Gastrocnemius medialis (tissue), 4 donors: ENCODE data around the gene ZDHHC17. TPM values are rescaled to one million over a fixed set of nuclear protein-coding genes. Genes with fewer than 3 reads are reported as not detected.

ENCODE experiments used
- ATAC-seq, 2 donors: fragments of 150-250 bp; one replicate each; pipeline ENCODE4 v1.9.1; 2016
- DNase-seq, 2 donors: peaks; one replicate each; pipeline ENCODE4 v3.0.0-alpha.2; 2019
- H3K27ac ChIP-seq, 4 donors: fragments of 200-600 bp; sonication (generic); 1 replicate in 1 of 4; 2 replicates in 3 of 4; pipeline ENCODE4 v1.5.1; 2016 to 2018; ENCODE audit warnings: mild to moderate bottlenecking in 2 of 4, moderate library complexity in 1 of 4
- H3K27me3 ChIP-seq, 3 donors: fragments of 200-600 bp; sonication (generic) in 2 of 3; 1 replicate in 1 of 3; 2 replicates in 2 of 3; pipeline versions ENCODE4 v1.5.1 to v1.6.0; 2016 to 2019; ENCODE audit warnings: mild to moderate bottlenecking in 1 of 3, moderate library complexity in 1 of 3
- H3K36me3 ChIP-seq, 2 donors: fragments of 200-600 bp; sonication (generic) in 1 of 2; one replicate each; pipeline ENCODE4 v1.5.1; 2017 to 2018
- H3K4me1 ChIP-seq, 2 donors: fragments of 200-600 bp; sonication (generic) in 1 of 2; one replicate each; pipeline ENCODE4 v1.5.1; 2016 to 2017; ENCODE audit warnings: mild to moderate bottlenecking in 2 of 2
- H3K4me3 ChIP-seq, 4 donors: fragments of 200-600 bp; sonication (generic) in 3 of 4; 1 replicate in 1 of 4; 2 replicates in 3 of 4; pipeline ENCODE4 v1.5.1; 2016 to 2019; ENCODE audit warnings: mild to moderate bottlenecking in 2 of 4
- H3K9me3 ChIP-seq, 3 donors: fragments of 200-600 bp; sonication (generic) in 2 of 3; 1 replicate in 1 of 3; 2 replicates in 2 of 3; pipeline ENCODE4 v1.5.1; 2016 to 2019
- POLR2A ChIP-seq, 2 donors: fragments of 450-650 bp; IDR thresholded peaks; one replicate each; pipeline ENCODE4 v1.6.1; 2017; ENCODE audit warnings: antibody characterized with exemption in 2 of 2, mild to moderate bottlenecking in 2 of 2, moderate library complexity in 2 of 2
- in situ Hi-C, 4 donors: fragments of 200-750 bp; cut with MboI; loops; one replicate each; pipeline versions ENCODE4 v1.15.0 to v1.8.0; 2017; ENCODE audit warnings: low sequenced_read_pairs in 4 of 4
- intact Hi-C: fragments of 100-400 bp; cut with DNase I; formaldehyde crosslinking; loops from one replicate; pipeline ENCODE4 v1.15.1; 2023; ENCODE audit warnings: low total_unique reads
- total RNA-seq, 4 donors: library from RNA; depleted of rRNA; stranded (reverse); fragments of >200 nt; gene quantifications; one replicate each; pipeline versions ENCODE4 v1.1.0 to v1.2.3, GENCODE V29; 2016
- TF ChIP-seq, protein P1 (sequence below), 5 experiments: fragments of 450-650 bp in 3 of 5; fragments of 200-600 bp in 2 of 5; sonication (generic) in 2 of 5; IDR thresholded peaks in 4 of 5; conservative IDR thresholded peaks in 1 of 5; 1 replicate in 4 of 5; 2 replicates in 1 of 5; pipeline ENCODE4 v1.5.1; 2016 to 2019; ENCODE audit warnings: antibody characterized with exemption in 5 of 5, mild to moderate bottlenecking in 3 of 5, moderate library complexity in 3 of 5

ZDHHC17 gene
- total RNA-seq, 4 donors from 2014 or later = 15.5 to 35.6 (median 19.3) TPM

GRCh38 chr12:76789335-76790050 is 25.6 kb downstream of the ZDHHC17 start:
- Histone ChIP-seq H3K27me3 (no peaks in the 10 kb centered on the region), H3K9me3 (no peaks in the 10 kb centered on the region), H3K36me3 (no peaks in the 10 kb centered on the region), H3K4me1 (peaks cover 34 to 35% of the 10 kb centered on the region in 2 donors), H3K27ac (peak overlapping the region in 2 of 4 donors; percentile 1 to 59), H3K4me3 (no peak overlapping the region)
- in situ Hi-C loops = loop anchor here (5.0 to 25.0 kb wide), 5 partner anchors 167 to 702 kb away; partner anchors contain the start of gene NAP1L1 (in 1 of the 4)
- DNase-seq (no peak), ATAC-seq (no peak)
- intact Hi-C loops = loop anchor here (1.0 kb wide), 1 partner anchor 168 kb away; no protein-coding TSS in a partner anchor
- TF ChIP-seq POLR2A (IDR thresholded peaks at IDR 0.05) = no peak
- TF ChIP-seq, protein P1, sequence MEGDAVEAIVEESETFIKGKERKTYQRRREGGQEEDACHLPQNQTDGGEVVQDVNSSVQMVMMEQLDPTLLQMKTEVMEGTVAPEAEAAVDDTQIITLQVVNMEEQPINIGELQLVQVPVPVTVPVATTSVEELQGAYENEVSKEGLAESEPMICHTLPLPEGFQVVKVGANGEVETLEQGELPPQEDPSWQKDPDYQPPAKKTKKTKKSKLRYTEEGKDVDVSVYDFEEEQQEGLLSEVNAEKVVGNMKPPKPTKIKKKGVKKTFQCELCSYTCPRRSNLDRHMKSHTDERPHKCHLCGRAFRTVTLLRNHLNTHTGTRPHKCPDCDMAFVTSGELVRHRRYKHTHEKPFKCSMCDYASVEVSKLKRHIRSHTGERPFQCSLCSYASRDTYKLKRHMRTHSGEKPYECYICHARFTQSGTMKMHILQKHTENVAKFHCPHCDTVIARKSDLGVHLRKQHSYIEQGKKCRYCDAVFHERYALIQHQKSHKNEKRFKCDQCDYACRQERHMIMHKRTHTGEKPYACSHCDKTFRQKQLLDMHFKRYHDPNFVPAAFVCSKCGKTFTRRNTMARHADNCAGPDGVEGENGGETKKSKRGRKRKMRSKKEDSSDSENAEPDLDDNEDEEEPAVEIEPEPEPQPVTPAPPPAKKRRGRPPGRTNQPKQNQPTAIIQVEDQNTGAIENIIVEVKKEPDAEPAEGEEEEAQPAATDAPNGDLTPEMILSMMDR (IDR thresholded peaks at IDR 0.05 in 4 of 5, conservative IDR thresholded peaks at IDR 0.05 in 1 of 5) = no peak

DNA sequence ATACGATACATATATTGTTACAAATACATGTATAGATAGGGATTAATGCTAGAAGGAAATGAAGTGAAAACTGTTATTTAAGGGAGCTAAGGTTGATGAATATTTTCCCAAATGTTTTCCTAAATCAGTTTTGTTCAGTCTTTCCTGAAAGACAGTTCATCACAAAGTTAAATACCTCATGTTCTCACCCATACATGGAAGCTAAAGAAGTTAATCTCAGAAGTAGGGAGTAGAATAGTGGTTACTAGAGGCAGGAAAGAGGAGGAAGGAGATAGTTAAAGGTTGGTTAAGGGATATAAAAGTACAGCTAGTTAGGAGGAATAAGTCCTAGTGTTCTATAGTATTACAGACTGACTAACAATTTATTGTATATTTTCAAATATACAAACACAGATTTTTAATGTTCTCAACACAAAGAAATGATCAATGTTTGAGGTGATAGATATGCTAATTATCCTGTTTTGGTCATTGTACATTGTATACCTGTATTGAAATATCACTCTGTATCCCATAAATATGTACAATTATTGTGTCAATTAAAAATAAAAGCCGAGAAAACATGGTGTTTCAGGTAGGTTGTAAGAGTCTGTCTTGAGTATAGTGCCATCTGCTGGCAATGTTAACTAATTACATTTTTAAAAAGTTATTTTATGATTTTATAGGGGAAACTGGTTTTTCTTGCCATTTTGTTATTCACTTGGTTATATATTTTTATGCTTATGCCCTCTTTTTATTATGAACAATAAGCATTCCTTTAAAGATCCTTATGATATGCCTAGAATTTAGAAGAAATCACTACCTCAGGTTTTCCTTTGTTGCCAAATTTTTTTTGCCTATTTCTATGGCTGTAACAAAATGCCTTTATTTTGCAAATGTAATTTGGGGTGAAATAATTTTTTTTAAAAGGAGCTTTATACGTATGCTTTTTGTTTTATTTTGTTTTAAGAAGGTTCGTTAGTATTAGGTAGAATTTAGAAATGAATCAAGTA is 26.9 kb downstream of the ZDHHC17 start:
- no peaks in the 10 kb centered on the region for H3K36me3 ChIP-seq
- in situ Hi-C loops = loop anchor here (5.0 to 25.0 kb wide), 5 partner anchors 169 to 704 kb away; partner anchors contain the start of gene NAP1L1 (in 1 of the 4)
- peak overlapping the region in 3 of 4 donors; percentile 27 to 59 (median 27) for H3K27ac ChIP-seq
- H3K4me3 ChIP-seq = no peak overlapping the region
- TF ChIP-seq, protein P1 (IDR thresholded peaks at IDR 0.05 in 4 of 5, conservative IDR thresholded peaks at IDR 0.05 in 1 of 5) = peak; percentile 70 to 96 (median 75)
- no peak for TF ChIP-seq POLR2A (IDR thresholded peaks at IDR 0.05)
- ATAC-seq (peak in 1 of 2 donors; percentile 58), DNase-seq (no peak)
- no peaks in the 10 kb centered on the region for H3K9me3 ChIP-seq
- no peaks in the 10 kb centered on the region for H3K27me3 ChIP-seq
- H3K4me1 ChIP-seq = peaks cover 33 to 40% of the 10 kb centered on the region in 2 donors
- intact Hi-C loops = loop anchor here (1.0 kb wide), 1 partner anchor 170 kb away; no protein-coding TSS in a partner anchor

DNA sequence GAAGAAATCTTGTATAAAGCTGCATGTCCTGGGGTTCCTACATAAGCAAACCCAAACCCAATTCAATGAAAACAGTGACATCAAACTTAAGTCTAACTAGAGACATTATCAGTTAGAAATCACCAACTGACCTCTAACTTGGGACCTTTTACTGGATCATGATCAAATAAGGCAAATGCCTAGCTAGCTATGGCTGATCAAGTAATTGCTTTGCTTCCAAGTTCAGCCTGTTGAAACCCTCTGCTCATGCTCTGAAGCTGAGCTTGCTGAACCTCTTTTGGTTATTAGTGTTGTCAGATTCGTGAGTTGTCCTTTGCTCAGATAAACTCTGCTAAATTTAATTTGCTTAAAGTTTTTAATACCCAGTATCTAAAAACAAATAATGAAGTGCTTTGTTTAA is 28.9 kb downstream of the ZDHHC17 start:
- DNase-seq (no peak), ATAC-seq (no peak)
- peak overlapping the region in 2 of 4 donors; percentile 14 to 25 for H3K27ac ChIP-seq
- H3K9me3 ChIP-seq = no peaks in the 10 kb centered on the region
- no peak for TF ChIP-seq POLR2A (IDR thresholded peaks at IDR 0.05)
- TF ChIP-seq, protein P1 (IDR thresholded peaks at IDR 0.05 in 4 of 5, conservative IDR thresholded peaks at IDR 0.05 in 1 of 5) = no peak
- no peaks in the 10 kb centered on the region for H3K36me3 ChIP-seq
- H3K27me3 ChIP-seq = no peaks in the 10 kb centered on the region
- in situ Hi-C loops (loop anchor here (5.0 to 25.0 kb wide), 5 partner anchors 171 to 706 kb away; partner anchors contain the start of gene NAP1L1 (in 1 of the 4)), intact Hi-C loops (no loop called here)
- H3K4me1 ChIP-seq = peaks cover 38 to 41% of the 10 kb centered on the region in 2 donors
- H3K4me3 ChIP-seq = no peak overlapping the region

GRCh38 chr12:76798864-76799263 is 34.9 kb downstream of the ZDHHC17 start:
- Histone ChIP-seq H3K9me3 (no peaks in the 10 kb centered on the region), H3K27me3 (no peaks in the 10 kb centered on the region), H3K4me1 (peaks cover 9 to 17% of the 10 kb centered on the region in 2 donors), H3K4me3 (no peak overlapping the region), H3K27ac (no peak overlapping the region), H3K36me3 (no peaks in the 10 kb centered on the region)
- TF ChIP-seq POLR2A (IDR thresholded peaks at IDR 0.05) = no peak
- TF ChIP-seq, protein P1 (IDR thresholded peaks at IDR 0.05 in 4 of 5, conservative IDR thresholded peaks at IDR 0.05 in 1 of 5) = no peak
- intact Hi-C loops = no loop called here
- no peak for ATAC-seq
- in situ Hi-C loops = loop anchor here in 1 of 4 donors (10.0 to 25.0 kb wide), 3 partner anchors 184 to 712 kb away; partner anchors contain the start of gene NAP1L1
- DNase-seq = no peak
